Measurements from ENCODE around the gene PAGE3. TPM values are rescaled to one million over a fixed set of nuclear protein-coding genes. Genes with fewer than 3 reads are reported as not detected.

Gene PAGE3
- total and polyA plus RNA-seq, 2 of the 8 experiments (the other 6 are each of a cell fraction or from before 2014, with no cell fraction given): not detected

GRCh38 chrX:55279832-55280231, 15.1 kb upstream of the PAGE3 start:
- no peak overlapping the region for H2BK15ac ChIP-seq (ENCODE audit: low read length)
- no peak overlapping the region for H3K27ac ChIP-seq (ENCODE audit: low read depth, low read length)
- no peak overlapping the region for H3K14ac ChIP-seq (ENCODE audit: insufficient read length)
- no peak overlapping the region for H2BK120ac ChIP-seq (replicated peaks; ENCODE audit: low read depth, low read length)
- H3K23me2 ChIP-seq (ENCODE audit: low read depth, low read length): no peaks in the 10 kb centered on the region
- H3K56ac ChIP-seq (replicated peaks; ENCODE audit: insufficient read length, low read depth, low read length): no peak overlapping the region
- no peaks in the 10 kb centered on the region for H3K79me2 ChIP-seq (ENCODE audit: control insufficient read depth in 1 of 2, insufficient read depth in 2 of 2, low read length in 2 of 2)
- H3K4me2 ChIP-seq (ENCODE audit: insufficient read depth in 1 of 2, low read depth in 2 of 2, low read length in 2 of 2): no peak overlapping the region
- no peak overlapping the region for H2AFZ ChIP-seq (ENCODE audit: low read length)
- FAIRE-seq (no peak), DNase-seq (ENCODE audit: low read depth in 1 of 2, low spot score in 2 of 2) (no peak)
- H3K18ac ChIP-seq (ENCODE audit: extremely low read depth, low read length): no peak overlapping the region
- H3K4me3 ChIP-seq (ENCODE audit: extremely low read depth in 1 of 4, insufficient read depth in 2 of 4, low read depth in 3 of 4, low read length in 4 of 4): no peak overlapping the region
- no peak overlapping the region for H2BK12ac ChIP-seq (ENCODE audit: low read depth, low read length)
- no peak overlapping the region for H3K4ac ChIP-seq (replicated peaks; ENCODE audit: insufficient read length, low read depth, low read length)
- no peaks in the 10 kb centered on the region for H3K79me1 ChIP-seq (ENCODE audit: low read depth, low read length)
- H3K4me1 ChIP-seq (replicated peaks in 1 of 4; ENCODE audit: control insufficient read depth in 3 of 4, insufficient read depth in 4 of 4, low read length in 3 of 4): no peaks in the 10 kb centered on the region
- H2BK20ac ChIP-seq (ENCODE audit: low read length): no peak overlapping the region
- no peak overlapping the region for H2BK5ac ChIP-seq (ENCODE audit: low read depth, low read length)
- H3K23ac ChIP-seq (ENCODE audit: insufficient read length): no peak overlapping the region
- peaks cover 4 to 18% of the 10 kb centered on the region in 2 experiments; a peak in 2 of 4 replicates for H3K9me3 ChIP-seq (ENCODE audit: insufficient read depth in 2 of 2, low read depth in 1 of 2, low read length in 1 of 2)
- H4K5ac ChIP-seq (ENCODE audit: insufficient read length, low read depth, low read length): no peak overlapping the region
- CTCF ChIA-PET (ENCODE audit: partially characterized antibody): no interaction called here
- no peak overlapping the region for H2AK5ac ChIP-seq (ENCODE audit: low read depth, low read length)
- H3K36me3 ChIP-seq (ENCODE audit: control insufficient read depth in 2 of 4, insufficient read depth in 4 of 4, low read length in 3 of 4): no peaks in the 10 kb centered on the region
- H4K8ac ChIP-seq (ENCODE audit: extremely low read depth, insufficient read depth, low read length): no peak overlapping the region; the same call in 1 of the 2 replicates
- WGBS, 2 experiments (ENCODE audit: extremely low coverage in 1 of 2, insufficient coverage in 1 of 2, insufficient read length in 1 of 2, insufficient replicate concordance in 2 of 2, low coverage in 1 of 2, low lambda C conversion rate in 2 of 2, missing lambda C conversion rate in 1 of 2): 97% methylated on average over 4 of the region's 10 CpGs; no CpG with 5 or more reads in 1 of the 2 experiments
- no peaks in the 10 kb centered on the region for H4K20me1 ChIP-seq (replicated peaks in 1 of 2; ENCODE audit: control insufficient read depth in 1 of 2, insufficient read depth in 2 of 2, low read length in 2 of 2)
- POLR2A ChIA-PET (ENCODE audit: partially characterized antibody): no interaction called here
- no peaks in the 10 kb centered on the region for H3K27me3 ChIP-seq (replicated peaks in 1 of 4; ENCODE audit: control insufficient read depth in 3 of 4, extremely low read depth in 1 of 4, insufficient read depth in 3 of 4, low read length in 3 of 4)
- H4K91ac ChIP-seq (replicated peaks; ENCODE audit: insufficient read length, low read length): no peak overlapping the region
- H3K9ac ChIP-seq (replicated peaks in 1 of 4; ENCODE audit: extremely low read depth in 1 of 4, low read depth in 3 of 4, low read length in 3 of 4): no peak overlapping the region
- TF ChIP-seq NRF1 (IDR thresholded peaks at IDR 0.05; ENCODE audit: low read depth, low read length) (no peak), SIN3A (conservative IDR thresholded peaks at IDR 0.05 in 1 of 2, IDR thresholded peaks at IDR 0.05 in 1 of 2; ENCODE audit: low read depth in 1 of 2, low read length in 2 of 2) (no peak), ATF2 (IDR thresholded peaks at IDR 0.05; ENCODE audit: low read length) (no peak), TCF12 (IDR thresholded peaks at IDR 0.05; ENCODE audit: low read depth, low read length) (no peak), CHD1 (IDR thresholded peaks at IDR 0.05; ENCODE audit: low read depth, low read length) (no peak), SP4 (IDR thresholded peaks at IDR 0.05; ENCODE audit: low read length) (no peak), YY1 (IDR thresholded peaks at IDR 0.05; ENCODE audit: low read depth, low read length) (no peak), SIX5 (IDR thresholded peaks at IDR 0.05; ENCODE audit: low read depth, low read length) (no peak), CTCF (IDR thresholded peaks at IDR 0.05; ENCODE audit: control extremely low read depth in 1 of 3, insufficient read depth in 1 of 3, low read depth in 1 of 3, low read length in 3 of 3) (no peak), KDM5A (IDR thresholded peaks at IDR 0.05; ENCODE audit: low read length) (no peak), KDM1A (IDR thresholded peaks at IDR 0.05; ENCODE audit: borderline replicate concordance, low read length) (no peak)
